Measurements from ENCODE around the gene ATP10D.

ATP10D gene

GRCh38 chr4:47598896-47599295 lies 113.8 kb downstream of the ATP10D start:
- no peak for DNase-seq

DNA sequence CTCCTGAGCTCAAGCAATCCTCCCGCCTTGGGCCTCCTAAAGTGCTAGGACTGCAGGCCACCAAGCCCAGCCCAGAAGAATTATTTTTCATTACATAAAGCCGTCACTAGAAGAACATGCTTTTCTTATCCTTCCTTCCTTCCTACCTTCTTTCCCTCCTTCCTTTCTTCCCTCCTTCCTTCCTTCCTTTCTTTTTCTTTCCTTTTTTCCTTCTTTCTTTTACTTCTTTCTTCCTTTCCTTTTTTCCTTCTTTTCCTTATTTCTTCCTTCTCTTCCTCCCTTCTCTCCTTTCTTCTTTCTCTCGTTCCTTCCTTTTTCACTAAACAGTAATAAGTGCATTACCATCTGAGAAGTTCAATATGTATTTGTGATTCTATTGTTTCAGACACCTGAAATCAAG lies 121.4 kb downstream of the ATP10D start:
- DNase-seq, result no peak

GRCh38 chr4:47612116-47613023 lies 127.3 kb downstream of the ATP10D start:
- no peak for DNase-seq

GRCh38 chr4:47615385-47615784 lies 130.3 kb downstream of the ATP10D start:
- DNase-seq, result no peak

DNA sequence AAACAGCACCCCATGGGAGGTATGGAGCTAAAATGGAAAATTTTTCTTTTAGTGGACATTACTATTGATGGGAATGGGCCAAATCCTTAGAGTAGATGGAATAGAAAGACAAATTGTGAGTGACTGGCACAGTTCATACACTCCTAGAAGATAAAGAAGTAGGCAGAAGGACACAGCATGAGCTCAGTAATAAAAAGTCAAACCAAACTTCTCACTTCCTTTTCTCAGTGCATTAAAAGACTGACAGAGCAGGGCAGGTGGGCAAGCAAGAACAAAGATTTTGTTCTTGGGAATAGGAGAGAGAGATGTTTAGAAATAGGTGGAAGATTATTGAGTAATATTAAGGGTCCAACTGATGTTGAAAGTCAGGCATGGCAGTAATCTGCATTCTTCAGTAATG lies 132.5 kb downstream of the ATP10D start:
- DNase-seq, result no peak

GRCh38 chr4:47619691-47620090 lies 134.6 kb downstream of the ATP10D start:
- DNase-seq, result no peak

DNA sequence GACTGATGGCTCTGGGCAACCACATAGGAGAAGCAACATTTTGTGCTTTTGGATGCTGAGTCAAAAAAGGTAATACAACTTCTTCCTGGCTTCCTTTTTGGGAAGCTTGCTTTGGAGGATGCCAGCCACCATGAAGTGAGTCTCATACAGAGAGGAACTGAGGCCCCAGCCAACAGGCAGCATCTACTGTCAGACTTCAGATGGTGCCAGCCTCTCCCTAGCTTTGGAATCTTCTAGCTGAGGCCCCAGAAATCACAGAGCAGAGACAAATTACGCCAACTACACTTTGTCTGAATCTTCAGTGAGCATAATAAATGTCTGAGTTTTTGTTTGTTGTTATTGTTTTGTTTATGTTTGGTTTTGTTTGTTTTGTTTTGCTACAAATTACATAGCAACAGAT lies 136.1 kb downstream of the ATP10D start:
- DNase-seq, result no peak

DNA sequence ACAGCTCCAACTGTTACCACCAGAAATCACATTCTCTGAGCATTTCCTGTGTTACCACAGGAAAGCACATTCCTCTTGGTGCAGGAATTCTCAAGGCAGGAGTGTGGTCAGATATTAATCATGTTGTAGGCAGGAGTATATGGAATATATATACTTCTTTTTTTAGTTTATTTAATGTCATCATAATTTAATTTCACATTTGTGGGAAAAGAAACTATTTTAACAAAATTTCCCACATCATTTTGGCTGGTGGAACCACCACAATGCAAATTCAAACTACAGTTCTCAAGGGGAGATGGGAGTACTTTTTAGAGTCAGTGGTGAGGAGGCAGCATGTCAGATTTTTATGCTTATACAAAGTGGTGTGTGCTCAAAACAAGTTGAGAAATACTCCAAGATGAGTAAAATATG lies 139.0 kb downstream of the ATP10D start:
- no peak for DNase-seq

DNA sequence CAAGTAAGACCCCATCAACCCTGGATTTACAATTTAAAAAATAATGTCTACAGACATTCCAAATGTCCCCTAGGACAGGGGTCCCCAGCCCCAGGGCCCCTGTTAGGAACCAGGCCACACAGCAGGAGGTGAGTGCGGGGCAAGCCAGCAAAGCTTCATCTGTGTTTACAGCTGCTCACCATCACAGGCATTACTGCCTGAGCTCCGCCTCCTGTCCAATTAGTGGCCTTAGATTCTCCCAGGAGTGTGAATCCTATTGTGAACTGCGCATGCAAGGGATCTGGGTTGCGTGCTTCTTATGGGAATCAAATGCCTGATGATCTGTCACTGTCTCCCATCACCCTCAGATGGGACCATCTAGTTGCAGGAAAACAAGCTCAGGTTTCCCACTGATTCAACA lies 146.1 kb downstream of the ATP10D start:
- no peak for DNase-seq

GRCh38 chr4:47639531-47639930 lies 154.5 kb downstream of the ATP10D start:
- no peak for DNase-seq

DNA sequence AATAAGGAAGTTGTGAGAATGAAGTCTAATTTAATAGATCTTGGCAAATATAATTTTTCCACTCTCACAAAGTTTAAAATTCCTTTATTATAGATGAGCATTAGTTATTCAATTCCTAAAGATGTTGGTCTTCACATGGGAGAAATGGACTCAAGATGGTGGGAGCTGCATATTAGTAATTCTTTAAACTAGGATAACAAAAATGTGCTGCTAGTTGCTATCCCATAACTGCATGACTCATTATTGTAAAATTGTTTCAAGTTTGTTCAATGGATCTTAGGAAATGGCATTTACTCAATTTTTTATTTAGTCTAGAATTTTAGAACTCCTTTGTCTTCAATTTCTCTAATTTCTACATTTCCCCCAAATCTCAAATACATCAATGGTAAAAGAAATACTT lies 155.8 kb downstream of the ATP10D start:
- DNase-seq, result no peak

GRCh38 chr4:47641755-47642154 lies 156.7 kb downstream of the ATP10D start:
- no peak for DNase-seq

- DNase-seq, result no peak
Observed at GRCh38 chr4:47642191-47642830, 157.2 kb downstream of the ATP10D start.
